HepG2 (cell line): ENCODE data around the gene SLC4A5. TPM values are rescaled to one million over a fixed set of nuclear protein-coding genes. Genes with fewer than 3 reads are reported as not detected.

ENCODE experiments used
- CBX1 ChIP-seq: IDR thresholded peaks from one replicate; pipeline ENCODE4 v1.6.1; 2016; ENCODE audit warnings: antibody characterized with exemption, low read depth
- JUND ChIP-seq: sonication (generic); formaldehyde crosslinking; IDR thresholded peaks from 2 replicates; pipeline ENCODE4 v1.8.0; 2022; ENCODE audit warnings: mild to moderate bottlenecking, missing genetic modification reagents
- NCOA1 ChIP-seq: sonication (generic); formaldehyde crosslinking; IDR thresholded peaks from 2 replicates; pipeline ENCODE4 v1.9.0; 2021; ENCODE audit warnings: missing genetic modification reagents
- PITX1 ChIP-seq: sonication (generic); formaldehyde crosslinking; IDR thresholded peaks from 2 replicates; pipeline ENCODE4 v1.5.1; 2020; ENCODE audit warnings: mild to moderate bottlenecking, missing genetic modification reagents
- POLR2AphosphoS5 ChIP-seq: IDR thresholded peaks from 2 replicates; pipeline ENCODE4 v1.6.1; 2012; ENCODE audit warnings: low read depth, low read length
- RBAK ChIP-seq: sonication (generic); formaldehyde crosslinking; IDR thresholded peaks from 2 replicates; pipeline ENCODE4 v1.5.1; 2020; ENCODE audit warnings: mild to moderate bottlenecking, missing genetic modification reagents
- RORA ChIP-seq: sonication (generic); formaldehyde crosslinking; IDR thresholded peaks from 2 replicates; pipeline ENCODE4 v1.5.0; 2020; ENCODE audit warnings: mild to moderate bottlenecking, missing genetic modification reagents, moderate library complexity
- ZFP1 ChIP-seq: IDR thresholded peaks from 2 replicates; pipeline ENCODE4 v1.6.1; 2016
- ZFP36 ChIP-seq: fragments of 150-350 bp; IDR thresholded peaks from 2 replicates; pipeline ENCODE4 v1.6.1; 2018; ENCODE audit warnings: borderline replicate concordance, low read length, low read depth; ENCODE audit not compliant: partially characterized antibody
- ZNF543 ChIP-seq: sonication (generic); formaldehyde crosslinking; IDR thresholded peaks from 2 replicates; pipeline ENCODE4 v1.4.0; 2020; ENCODE audit warnings: mild to moderate bottlenecking, missing genetic modification reagents
- ZNF747 ChIP-seq: sonication (generic); formaldehyde crosslinking; IDR thresholded peaks from 2 replicates; pipeline ENCODE4 v1.8.1; 2023; ENCODE audit warnings: missing genetic modification reagents, mild to moderate bottlenecking, borderline replicate concordance
- ZNF782 ChIP-seq: sonication (generic); formaldehyde crosslinking; IDR thresholded peaks from 2 replicates; pipeline ENCODE4 v1.4.0; 2020; ENCODE audit warnings: missing genetic modification reagents, mild to moderate bottlenecking, borderline replicate concordance
- polyA plus RNA-seq, 8 experiments: library from polyadenylated mRNA; depleted of rRNA in 3 of 8; stranded (reverse) in 7 of 8; unstranded in 1 of 8; fragments of >200 nt; fragmentation: Illumina TruSeq in 4 of 8; extraction: Trizol in 4 of 8; gene quantifications; 2 replicates each; pipeline versions ENCODE4 v1.2.1 to v1.2.3, GENCODE V29; 2011 to 2016; ENCODE audit warnings: low read depth in 4 of 8, missing spikeins in 1 of 8, mixed read lengths in 1 of 8; ENCODE audit not compliant: insufficient read depth in 1 of 8
- total RNA-seq, 5 experiments: library from RNA; depleted of rRNA; stranded (reverse); fragments of >200 nt; fragmentation: Illumina TruSeq; extraction: Trizol; gene quantifications; 2 replicates each; pipeline ENCODE4 v1.2.3, GENCODE V29; 2016; ENCODE audit warnings: low read depth in 1 of 5
- TF ChIP-seq, protein P1 (sequence below): sonication (generic); formaldehyde crosslinking; IDR thresholded peaks from 2 replicates; pipeline ENCODE4 v1.4.0; 2020; ENCODE audit warnings: missing genetic modification reagents
- TF ChIP-seq, protein P2 (sequence below): sonication (generic); formaldehyde crosslinking; IDR thresholded peaks from 2 replicates; pipeline ENCODE4 v1.8.0; 2022; ENCODE audit warnings: missing genetic modification reagents, mild to moderate bottlenecking, moderate library complexity, borderline replicate concordance
- TF ChIP-seq, protein P3 (sequence below): IDR thresholded peaks from 2 replicates; pipeline ENCODE4 v1.6.1; 2018; ENCODE audit warnings: missing genetic modification reagents, mild to moderate bottlenecking, missing compliant biosample characterization
- TF ChIP-seq, protein P4 (sequence below): sonication (generic); formaldehyde crosslinking; IDR thresholded peaks from 2 replicates; pipeline ENCODE4 v1.4.0; 2020; ENCODE audit warnings: missing genetic modification reagents
- TF ChIP-seq, protein P5 (sequence below): sonication (generic); formaldehyde crosslinking; IDR thresholded peaks from 2 replicates; pipeline ENCODE4 v1.8.0; 2022; ENCODE audit warnings: low read depth, missing genetic modification reagents
- TF ChIP-seq, protein P6 (sequence below): sonication (generic); formaldehyde crosslinking; IDR thresholded peaks from 2 replicates; pipeline ENCODE4 v1.8.0; 2022; ENCODE audit warnings: mild to moderate bottlenecking, missing genetic modification reagents; ENCODE audit not compliant: insufficient replicate concordance

SLC4A5 gene
- total and polyA plus RNA-seq, 2 of the 13 experiments (the other 11 are each of a cell fraction or from before 2014, with no cell fraction given), result 0.50 TPM; not detected in 1

DNA sequence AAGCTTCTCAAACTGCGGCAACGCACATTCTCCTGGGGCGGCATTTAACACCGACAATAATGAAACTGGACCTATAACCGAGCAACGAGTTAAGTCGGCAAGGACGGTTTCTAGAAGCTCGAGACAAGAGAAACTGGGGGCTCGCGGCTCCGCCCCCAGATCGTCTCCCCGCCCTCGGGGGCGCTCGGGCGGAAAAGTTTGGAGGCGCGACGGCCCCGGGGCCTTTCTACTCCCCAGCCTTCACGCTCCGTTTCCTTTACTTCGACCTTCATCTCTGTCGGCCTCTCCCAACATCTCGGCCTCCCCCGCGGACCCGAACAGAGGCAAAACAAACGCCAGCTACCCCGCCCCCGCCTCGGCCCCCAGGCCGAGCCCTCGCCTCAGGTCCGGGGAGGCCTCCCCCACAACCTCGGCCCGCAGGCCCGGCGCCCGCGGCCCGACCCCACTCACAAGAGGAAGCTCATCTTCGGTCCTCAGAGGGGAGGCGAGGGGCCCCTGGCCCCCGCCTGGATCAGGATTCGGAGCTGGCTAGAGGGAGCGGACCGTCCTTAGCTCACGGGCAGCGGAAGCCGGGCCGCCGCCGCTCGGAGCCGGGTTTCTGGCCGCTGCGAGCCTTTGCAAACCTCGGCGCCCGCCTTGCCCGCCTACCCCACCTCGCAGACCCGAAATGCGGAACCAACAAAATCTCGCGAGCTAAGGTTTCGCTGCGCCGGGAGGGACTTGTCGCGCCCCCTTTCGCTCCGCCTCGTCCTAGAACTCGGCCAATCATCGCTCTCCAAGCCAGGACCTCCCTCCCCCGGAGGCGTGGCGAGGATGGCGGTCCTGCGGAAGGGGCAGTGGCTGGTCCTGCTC is 164.8 kb downstream of the SLC4A5 start, which contains the start of gene MOB1A (continued):
- TF ChIP-seq, protein P1, sequence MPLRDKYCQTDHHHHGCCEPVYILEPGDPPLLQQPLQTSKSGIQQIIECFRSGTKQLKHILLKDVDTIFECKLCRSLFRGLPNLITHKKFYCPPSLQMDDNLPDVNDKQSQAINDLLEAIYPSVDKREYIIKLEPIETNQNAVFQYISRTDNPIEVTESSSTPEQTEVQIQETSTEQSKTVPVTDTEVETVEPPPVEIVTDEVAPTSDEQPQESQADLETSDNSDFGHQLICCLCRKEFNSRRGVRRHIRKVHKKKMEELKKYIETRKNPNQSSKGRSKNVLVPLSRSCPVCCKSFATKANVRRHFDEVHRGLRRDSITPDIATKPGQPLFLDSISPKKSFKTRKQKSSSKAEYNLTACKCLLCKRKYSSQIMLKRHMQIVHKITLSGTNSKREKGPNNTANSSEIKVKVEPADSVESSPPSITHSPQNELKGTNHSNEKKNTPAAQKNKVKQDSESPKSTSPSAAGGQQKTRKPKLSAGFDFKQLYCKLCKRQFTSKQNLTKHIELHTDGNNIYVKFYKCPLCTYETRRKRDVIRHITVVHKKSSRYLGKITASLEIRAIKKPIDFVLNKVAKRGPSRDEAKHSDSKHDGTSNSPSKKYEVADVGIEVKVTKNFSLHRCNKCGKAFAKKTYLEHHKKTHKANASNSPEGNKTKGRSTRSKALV (CRISPR knock-in tag), result no peak
- TF ChIP-seq, protein P2, sequence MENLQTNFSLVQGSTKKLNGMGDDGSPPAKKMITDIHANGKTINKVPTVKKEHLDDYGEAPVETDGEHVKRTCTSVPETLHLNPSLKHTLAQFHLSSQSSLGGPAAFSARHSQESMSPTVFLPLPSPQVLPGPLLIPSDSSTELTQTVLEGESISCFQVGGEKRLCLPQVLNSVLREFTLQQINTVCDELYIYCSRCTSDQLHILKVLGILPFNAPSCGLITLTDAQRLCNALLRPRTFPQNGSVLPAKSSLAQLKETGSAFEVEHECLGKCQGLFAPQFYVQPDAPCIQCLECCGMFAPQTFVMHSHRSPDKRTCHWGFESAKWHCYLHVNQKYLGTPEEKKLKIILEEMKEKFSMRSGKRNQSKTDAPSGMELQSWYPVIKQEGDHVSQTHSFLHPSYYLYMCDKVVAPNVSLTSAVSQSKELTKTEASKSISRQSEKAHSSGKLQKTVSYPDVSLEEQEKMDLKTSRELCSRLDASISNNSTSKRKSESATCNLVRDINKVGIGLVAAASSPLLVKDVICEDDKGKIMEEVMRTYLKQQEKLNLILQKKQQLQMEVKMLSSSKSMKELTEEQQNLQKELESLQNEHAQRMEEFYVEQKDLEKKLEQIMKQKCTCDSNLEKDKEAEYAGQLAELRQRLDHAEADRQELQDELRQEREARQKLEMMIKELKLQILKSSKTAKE, result no peak
- TF ChIP-seq, protein P3, sequence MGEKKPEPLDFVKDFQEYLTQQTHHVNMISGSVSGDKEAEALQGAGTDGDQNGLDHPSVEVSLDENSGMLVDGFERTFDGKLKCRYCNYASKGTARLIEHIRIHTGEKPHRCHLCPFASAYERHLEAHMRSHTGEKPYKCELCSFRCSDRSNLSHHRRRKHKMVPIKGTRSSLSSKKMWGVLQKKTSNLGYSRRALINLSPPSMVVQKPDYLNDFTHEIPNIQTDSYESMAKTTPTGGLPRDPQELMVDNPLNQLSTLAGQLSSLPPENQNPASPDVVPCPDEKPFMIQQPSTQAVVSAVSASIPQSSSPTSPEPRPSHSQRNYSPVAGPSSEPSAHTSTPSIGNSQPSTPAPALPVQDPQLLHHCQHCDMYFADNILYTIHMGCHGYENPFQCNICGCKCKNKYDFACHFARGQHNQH (CRISPR knock-in tag), result no peak; the same call in 1 of the 2 replicates
- TF ChIP-seq, protein P4, sequence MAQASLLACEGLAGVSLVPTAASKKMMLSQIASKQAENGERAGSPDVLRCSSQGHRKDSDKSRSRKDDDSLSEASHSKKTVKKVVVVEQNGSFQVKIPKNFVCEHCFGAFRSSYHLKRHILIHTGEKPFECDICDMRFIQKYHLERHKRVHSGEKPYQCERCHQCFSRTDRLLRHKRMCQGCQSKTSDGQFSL (CRISPR knock-in tag), result no peak; the same call in 1 of the 2 replicates
- TF ChIP-seq NCOA1 (CRISPR knock-in tag), result no peak
- TF ChIP-seq ZFP36, result no peak
- TF ChIP-seq ZNF747 (CRISPR knock-in tag), result no peak
- peak; percentile 96 for TF ChIP-seq POLR2AphosphoS5
- TF ChIP-seq, protein P5, sequence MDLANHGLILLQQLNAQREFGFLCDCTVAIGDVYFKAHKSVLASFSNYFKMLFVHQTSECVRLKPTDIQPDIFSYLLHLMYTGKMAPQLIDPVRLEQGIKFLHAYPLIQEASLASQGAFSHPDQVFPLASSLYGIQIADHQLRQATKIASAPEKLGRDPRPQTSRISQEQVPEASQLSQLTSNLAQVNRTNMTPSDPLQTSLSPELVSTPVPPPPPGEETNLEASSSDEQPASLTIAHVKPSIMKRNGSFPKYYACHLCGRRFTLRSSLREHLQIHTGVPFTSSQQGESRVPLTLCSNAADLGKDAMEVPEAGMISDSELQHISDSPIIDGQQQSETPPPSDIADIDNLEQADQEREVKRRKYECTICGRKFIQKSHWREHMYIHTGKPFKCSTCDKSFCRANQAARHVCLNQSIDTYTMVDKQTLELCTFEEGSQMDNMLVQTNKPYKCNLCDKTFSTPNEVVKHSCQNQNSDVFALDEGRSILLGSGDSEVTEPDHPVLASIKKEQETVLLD (CRISPR knock-in tag), result no peak
- TF ChIP-seq, protein P6, sequence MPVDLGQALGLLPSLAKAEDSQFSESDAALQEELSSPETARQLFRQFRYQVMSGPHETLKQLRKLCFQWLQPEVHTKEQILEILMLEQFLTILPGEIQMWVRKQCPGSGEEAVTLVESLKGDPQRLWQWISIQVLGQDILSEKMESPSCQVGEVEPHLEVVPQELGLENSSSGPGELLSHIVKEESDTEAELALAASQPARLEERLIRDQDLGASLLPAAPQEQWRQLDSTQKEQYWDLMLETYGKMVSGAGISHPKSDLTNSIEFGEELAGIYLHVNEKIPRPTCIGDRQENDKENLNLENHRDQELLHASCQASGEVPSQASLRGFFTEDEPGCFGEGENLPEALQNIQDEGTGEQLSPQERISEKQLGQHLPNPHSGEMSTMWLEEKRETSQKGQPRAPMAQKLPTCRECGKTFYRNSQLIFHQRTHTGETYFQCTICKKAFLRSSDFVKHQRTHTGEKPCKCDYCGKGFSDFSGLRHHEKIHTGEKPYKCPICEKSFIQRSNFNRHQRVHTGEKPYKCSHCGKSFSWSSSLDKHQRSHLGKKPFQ (CRISPR knock-in tag), result no peak
- TF ChIP-seq ZNF543 (CRISPR knock-in tag), result 0 out of 2 replicates have a peak, but pooled peaks have one; percentile 61
- TF ChIP-seq JUND (CRISPR knock-in tag), result no peak
- TF ChIP-seq RBAK (CRISPR knock-in tag), result no peak
- no peak for TF ChIP-seq ZFP1
- TF ChIP-seq RORA (CRISPR knock-in tag), result no peak
- peak; percentile 3; the same call in 1 of the 2 replicates for TF ChIP-seq PITX1
- TF ChIP-seq CBX1, result no peak
- TF ChIP-seq ZNF782 (CRISPR knock-in tag), result peak; percentile 70
